Duodenal mucosa (tissue), 2 donors: Measurements from ENCODE around the gene CALM3.
A peak's percentile ranks its signal among the peaks of the same experiment; 100 is the strongest.

Source experiments
- H3K27ac ChIP-seq: one replicate; pipeline ENCODE4 v1.7.0; 2013; ENCODE audit warnings: low read depth, low read length
- H3K27me3 ChIP-seq, 2 donors: one replicate each; pipeline ENCODE4 v1.7.0; 2013; ENCODE audit warnings: low read length in 2 of 2, control low read depth in 1 of 2; ENCODE audit not compliant: insufficient read depth in 2 of 2, control insufficient read depth in 1 of 2
- H3K36me3 ChIP-seq, 2 donors: one replicate each; pipeline ENCODE4 v1.7.0; 2013; ENCODE audit warnings: low read length in 2 of 2, control low read depth in 1 of 2; ENCODE audit not compliant: insufficient read depth in 2 of 2, control insufficient read depth in 1 of 2
- H3K4me1 ChIP-seq, 2 donors: one replicate each; pipeline ENCODE4 v1.7.0; 2013; ENCODE audit warnings: low read length in 2 of 2, control low read depth in 1 of 2; ENCODE audit not compliant: insufficient read depth in 2 of 2, control insufficient read depth in 1 of 2
- H3K4me3 ChIP-seq, 2 donors: one replicate each; pipeline ENCODE4 v1.7.0; 2013; ENCODE audit warnings: low read length in 2 of 2, low read depth in 1 of 2
- H3K9ac ChIP-seq, 2 donors: one replicate each; pipeline ENCODE4 v1.7.0; 2013; ENCODE audit warnings: low read length in 2 of 2, low read depth in 1 of 2
- H3K9me3 ChIP-seq, 2 donors: one replicate each; pipeline ENCODE4 v1.7.0; 2013; ENCODE audit warnings: low read length in 2 of 2, control low read depth in 1 of 2; ENCODE audit not compliant: control insufficient read depth in 1 of 2

CALM3 gene

GRCh38 chr19:46615966-46616365 lies 14.8 kb downstream of the CALM3 start:
- Histone ChIP-seq H3K4me3 (no peak overlapping the region), H3K36me3 (peaks cover 0 to 2% of the 10 kb centered on the region in 2 donors), H3K9me3 (no peaks in the 10 kb centered on the region), H3K27me3 (peaks cover under 1 to 4% of the 10 kb centered on the region in 2 donors), H3K27ac (no peak overlapping the region), H3K4me1 (peaks cover 17 to 44% of the 10 kb centered on the region in 2 donors), H3K9ac (no peak overlapping the region)

- H3K4me3 ChIP-seq: no peak overlapping the region
- H3K27me3 ChIP-seq: peaks cover 4 to 8% of the 10 kb centered on the region in 2 donors
- no peaks in the 10 kb centered on the region for H3K36me3 ChIP-seq
- H3K27ac ChIP-seq: peak overlapping the region; percentile 63
- H3K4me1 ChIP-seq: peaks cover 17 to 36% of the 10 kb centered on the region in 2 donors
- H3K9ac ChIP-seq: no peak overlapping the region
- H3K9me3 ChIP-seq: no peaks in the 10 kb centered on the region
Observed at GRCh38 chr19:46616631-46617322, 15.6 kb downstream of the CALM3 start.

GRCh38 chr19:46617601-46618000 lies 16.5 kb downstream of the CALM3 start:
- peaks cover 4 to 10% of the 10 kb centered on the region in 2 donors for H3K27me3 ChIP-seq
- no peaks in the 10 kb centered on the region for H3K36me3 ChIP-seq
- H3K4me3 ChIP-seq: no peak overlapping the region
- H3K9me3 ChIP-seq: no peaks in the 10 kb centered on the region
- no peak overlapping the region for H3K9ac ChIP-seq
- no peak overlapping the region for H3K27ac ChIP-seq
- H3K4me1 ChIP-seq: peaks cover 17 to 28% of the 10 kb centered on the region in 2 donors

GRCh38 chr19:46618670-46619231 lies 17.6 kb downstream of the CALM3 start:
- Histone ChIP-seq H3K36me3 (no peaks in the 10 kb centered on the region), H3K9ac (no peak overlapping the region), H3K9me3 (no peaks in the 10 kb centered on the region), H3K27ac (no peak overlapping the region), H3K4me1 (peaks cover 17 to 28% of the 10 kb centered on the region in 2 donors), H3K27me3 (peaks cover 4 to 15% of the 10 kb centered on the region in 2 donors), H3K4me3 (no peak overlapping the region)

DNA sequence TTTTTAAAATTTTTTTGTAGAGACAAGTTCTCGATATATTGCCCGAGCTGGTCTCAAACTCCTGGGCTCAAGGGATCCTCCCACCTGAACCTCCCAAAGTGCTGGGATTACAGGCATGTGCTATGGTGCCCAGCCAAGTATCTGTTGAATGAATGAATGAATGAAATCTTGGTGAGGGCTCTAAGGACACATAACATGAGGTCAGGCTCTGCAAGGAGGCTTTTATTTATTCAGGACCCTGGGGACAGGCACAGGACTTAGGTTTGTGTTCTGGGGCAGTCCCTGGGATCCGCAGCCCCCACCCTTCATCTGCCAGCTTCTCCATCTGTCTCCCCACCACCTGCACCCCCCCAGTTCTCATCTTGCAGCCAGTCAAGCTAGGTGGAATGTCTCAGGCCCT lies 19.1 kb downstream of the CALM3 start:
- Histone ChIP-seq H3K4me1 (peaks cover 23 to 28% of the 10 kb centered on the region in 2 donors), H3K27ac (no peak overlapping the region), H3K27me3 (peaks cover 4 to 19% of the 10 kb centered on the region in 2 donors), H3K9me3 (no peaks in the 10 kb centered on the region), H3K36me3 (no peaks in the 10 kb centered on the region), H3K9ac (no peak overlapping the region), H3K4me3 (no peak overlapping the region)

DNA sequence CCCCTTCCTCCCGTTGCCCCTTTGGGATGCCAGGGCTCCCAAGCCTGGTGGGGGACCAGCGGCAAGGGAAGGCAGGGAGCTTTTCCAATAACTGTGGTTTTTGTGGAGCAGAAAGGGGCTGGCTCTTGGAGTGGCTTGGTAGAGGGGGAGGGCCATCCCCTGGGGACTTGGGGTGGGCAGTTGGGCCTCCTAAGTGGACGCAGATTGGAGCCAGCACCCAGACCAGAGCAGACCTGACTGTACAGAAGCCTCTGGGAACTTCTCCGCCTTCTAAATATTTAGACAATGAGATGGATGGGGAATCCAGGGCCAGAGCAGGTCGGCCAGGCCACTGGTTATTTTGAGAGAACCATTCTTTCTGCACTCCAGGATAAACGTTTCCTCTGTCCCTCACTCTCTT lies 19.6 kb downstream of the CALM3 start:
- peaks cover 28 to 30% of the 10 kb centered on the region in 2 donors for H3K4me1 ChIP-seq
- H3K4me3 ChIP-seq: no peak overlapping the region
- no peaks in the 10 kb centered on the region for H3K9me3 ChIP-seq
- no peak overlapping the region for H3K9ac ChIP-seq
- no peaks in the 10 kb centered on the region for H3K36me3 ChIP-seq
- H3K27me3 ChIP-seq: peaks cover 4 to 19% of the 10 kb centered on the region in 2 donors
- H3K27ac ChIP-seq: peak overlapping the region; percentile 54

DNA sequence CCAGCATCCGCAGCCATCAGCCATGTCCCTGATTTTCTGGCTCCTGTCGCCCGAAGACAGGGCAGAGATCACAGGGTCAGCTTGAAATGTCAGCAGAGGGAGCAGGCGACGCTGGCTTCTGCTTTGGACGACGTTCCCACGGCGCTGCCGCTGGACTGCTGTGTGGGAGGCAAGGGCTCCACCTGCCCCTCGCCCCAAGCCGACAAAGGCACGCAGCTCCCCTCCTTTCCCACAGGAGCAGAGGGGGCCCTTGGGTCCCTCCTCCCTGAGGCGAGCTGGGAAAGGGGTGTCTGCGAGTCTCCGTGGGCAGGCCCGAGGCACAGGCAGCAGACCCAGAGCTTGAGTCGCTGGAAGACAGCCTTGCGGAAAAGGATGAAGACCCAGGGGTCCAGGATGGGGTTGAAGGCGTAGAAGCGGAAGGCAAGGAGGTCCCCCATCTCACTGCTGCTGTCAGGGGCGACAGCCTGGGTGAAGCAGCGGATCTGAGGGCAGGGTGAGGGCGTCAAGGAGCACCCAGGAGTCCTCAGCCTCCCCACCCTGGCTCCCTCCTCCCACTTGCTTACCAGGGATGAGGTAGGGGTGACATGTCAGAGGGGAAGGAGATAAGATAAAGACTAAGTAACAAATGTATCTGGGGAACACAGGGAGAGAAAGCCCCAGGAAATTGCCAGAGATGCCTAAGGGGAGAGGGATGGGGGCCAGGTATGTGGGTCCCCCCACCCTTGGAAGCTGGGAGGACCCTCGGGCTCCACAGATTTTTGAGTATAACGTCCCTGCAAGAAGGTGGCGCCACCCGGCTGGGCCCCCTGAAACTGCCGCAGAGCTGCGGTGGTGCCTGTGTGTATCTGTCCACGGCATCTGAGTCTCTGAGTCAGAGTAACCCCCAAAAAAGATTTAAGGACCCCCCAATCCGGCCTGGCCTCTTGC lies 20.3 kb downstream of the CALM3 start:
- Histone ChIP-seq H3K9me3 (no peaks in the 10 kb centered on the region), H3K4me3 (peak overlapping the region in 1 of 2 donors; percentile 36), H3K9ac (peak overlapping the region in 1 of 2 donors; percentile 32), H3K36me3 (no peaks in the 10 kb centered on the region), H3K27ac (peak overlapping the region; percentile 54), H3K27me3 (peaks cover 4 to 19% of the 10 kb centered on the region in 2 donors), H3K4me1 (peaks cover 25 to 28% of the 10 kb centered on the region in 2 donors)

DNA sequence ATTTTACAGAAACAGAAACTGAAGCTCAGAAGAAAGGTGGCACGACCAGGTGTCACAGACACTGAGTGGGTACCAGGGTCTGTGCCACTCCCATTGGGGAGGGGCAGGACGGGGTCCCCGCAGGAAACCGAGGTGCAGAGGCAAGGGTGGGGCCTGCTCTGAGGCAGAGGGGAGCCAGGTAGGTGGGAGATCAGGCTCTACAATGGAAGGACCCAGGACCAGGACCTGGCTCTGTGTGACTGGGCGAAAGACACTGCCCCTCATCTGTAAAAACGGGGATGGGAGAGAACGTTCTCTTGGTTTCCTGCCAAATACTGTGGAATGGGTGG lies 21.0 kb downstream of the CALM3 start:
- H3K4me1 ChIP-seq: peaks cover 19 to 24% of the 10 kb centered on the region in 2 donors
- H3K4me3 ChIP-seq: no peak overlapping the region
- H3K9ac ChIP-seq: no peak overlapping the region
- H3K9me3 ChIP-seq: no peaks in the 10 kb centered on the region
- H3K36me3 ChIP-seq: no peaks in the 10 kb centered on the region
- no peak overlapping the region for H3K27ac ChIP-seq
- H3K27me3 ChIP-seq: peaks cover 4 to 19% of the 10 kb centered on the region in 2 donors

DNA sequence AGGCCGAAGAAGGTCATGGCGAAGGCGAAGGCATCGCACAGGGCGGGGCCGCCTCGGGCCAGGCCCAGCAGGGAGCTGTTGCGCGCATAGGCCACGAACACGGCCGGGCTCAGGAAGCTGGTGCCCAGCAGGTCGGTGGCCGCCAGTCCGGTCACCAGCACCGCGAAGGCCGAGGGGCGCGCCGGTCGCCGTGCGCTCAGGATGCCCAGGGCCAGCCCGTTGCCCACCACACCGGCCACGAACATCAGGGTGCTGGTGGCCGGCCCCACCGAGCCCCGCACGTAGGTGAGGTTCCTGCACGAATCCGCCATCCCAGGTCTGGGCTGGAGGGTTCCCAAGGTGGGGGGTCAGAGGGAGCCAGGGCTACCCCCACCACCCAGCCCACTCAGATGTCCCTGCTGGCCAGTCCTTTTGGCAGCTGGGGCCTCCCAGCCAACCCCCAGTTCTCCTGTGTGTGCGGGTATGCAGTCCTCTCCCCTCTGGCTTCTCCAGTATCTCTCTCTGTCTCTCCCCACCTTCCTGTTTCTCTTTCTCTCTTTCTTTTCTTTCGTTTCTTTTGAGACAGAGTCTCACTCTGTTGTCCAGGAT lies 22.9 kb downstream of the CALM3 start:
- H3K27ac ChIP-seq: peak overlapping the region; percentile 32
- no peak overlapping the region for H3K4me3 ChIP-seq
- no peak overlapping the region for H3K9ac ChIP-seq
- peaks cover 4 to 19% of the 10 kb centered on the region in 2 donors for H3K27me3 ChIP-seq
- H3K4me1 ChIP-seq: peaks cover 8 to 15% of the 10 kb centered on the region in 2 donors
- H3K9me3 ChIP-seq: no peaks in the 10 kb centered on the region
- no peaks in the 10 kb centered on the region for H3K36me3 ChIP-seq
